HepG2 (cell line): ENCODE results near the gene PFDN1. TPM values are rescaled to one million over a fixed set of nuclear protein-coding genes. Genes with fewer than 3 reads are reported as not detected.
A peak's percentile ranks its signal among the peaks of the same experiment; 100 is the strongest.

Source experiments
- ATF1 ChIP-seq: IDR thresholded peaks from 2 replicates; pipeline ENCODE4 v1.6.1; 2016; ENCODE audit warnings: mild to moderate bottlenecking, control low read depth
- CBX1 ChIP-seq: IDR thresholded peaks from one replicate; pipeline ENCODE4 v1.6.1; 2016; ENCODE audit warnings: antibody characterized with exemption, low read depth
- MLLT10 ChIP-seq: sonication (generic); formaldehyde crosslinking; IDR thresholded peaks from 2 replicates; pipeline ENCODE4 v1.4.0; 2020; ENCODE audit warnings: missing genetic modification reagents
- NFKB2 ChIP-seq: sonication (generic); formaldehyde crosslinking; IDR thresholded peaks from 2 replicates; pipeline ENCODE4 v1.4.0; 2020; ENCODE audit warnings: missing genetic modification reagents, borderline replicate concordance
- PAF1 ChIP-seq: IDR thresholded peaks from 2 replicates; pipeline ENCODE4 v1.6.1; 2016; ENCODE audit warnings: missing genetic modification reagents, missing compliant biosample characterization
- SP1 ChIP-seq, 2 experiments: fragments of 450-650 bp in 1 of 2; sonication (generic) in 1 of 2; formaldehyde crosslinking in 1 of 2; IDR thresholded peaks; 2 replicates each; pipeline versions ENCODE4 v1.4.0 to v1.6.1; 2016 to 2020; ENCODE audit warnings: missing genetic modification reagents in 1 of 2
- TCF7 ChIP-seq: sonication (generic); IDR thresholded peaks from 2 replicates; pipeline ENCODE4 v1.6.1; 2016; ENCODE audit warnings: antibody characterized with exemption, low read depth
- ZFP36L2 ChIP-seq: sonication (generic); formaldehyde crosslinking; IDR thresholded peaks from 2 replicates; pipeline ENCODE4 v1.4.0; 2020; ENCODE audit warnings: missing genetic modification reagents
- ZNF121 ChIP-seq: sonication (generic); formaldehyde crosslinking; IDR thresholded peaks from 2 replicates; pipeline ENCODE4 v1.5.0; 2020; ENCODE audit warnings: mild to moderate bottlenecking, missing genetic modification reagents
- ZNF160 ChIP-seq: sonication (generic); formaldehyde crosslinking; IDR thresholded peaks from 2 replicates; pipeline ENCODE4 v1.8.0; 2022; ENCODE audit warnings: mild to moderate bottlenecking, inconsistent platforms, missing genetic modification reagents
- ZNF549 ChIP-seq: sonication (generic); formaldehyde crosslinking; IDR thresholded peaks from 2 replicates; pipeline ENCODE4 v1.5.0; 2020; ENCODE audit warnings: missing genetic modification reagents
- polyA plus RNA-seq, 8 experiments: library from polyadenylated mRNA; depleted of rRNA in 3 of 8; stranded (reverse) in 7 of 8; unstranded in 1 of 8; fragments of >200 nt; fragmentation: Illumina TruSeq in 4 of 8; extraction: Trizol in 4 of 8; gene quantifications; 2 replicates each; pipeline versions ENCODE4 v1.2.1 to v1.2.3, GENCODE V29; 2011 to 2016; ENCODE audit warnings: low read depth in 4 of 8, missing spikeins in 1 of 8, mixed read lengths in 1 of 8; ENCODE audit not compliant: insufficient read depth in 1 of 8
- total RNA-seq, 5 experiments: library from RNA; depleted of rRNA; stranded (reverse); fragments of >200 nt; fragmentation: Illumina TruSeq; extraction: Trizol; gene quantifications; 2 replicates each; pipeline ENCODE4 v1.2.3, GENCODE V29; 2016; ENCODE audit warnings: low read depth in 1 of 5
- TF ChIP-seq, protein P1 (sequence below): IDR thresholded peaks from 2 replicates; pipeline ENCODE4 v1.6.1; 2016; ENCODE audit warnings: low read depth
- TF ChIP-seq, protein P2 (sequence below): sonication (generic); formaldehyde crosslinking; IDR thresholded peaks from 2 replicates; pipeline ENCODE4 v1.4.0; 2020; ENCODE audit warnings: missing genetic modification reagents, mild to moderate bottlenecking, borderline replicate concordance
- TF ChIP-seq, protein P3 (sequence below): sonication (generic); formaldehyde crosslinking; IDR thresholded peaks from 2 replicates; pipeline ENCODE4 v1.4.0; 2020; ENCODE audit warnings: missing genetic modification reagents, mild to moderate bottlenecking, borderline replicate concordance
- TF ChIP-seq, protein P4 (sequence below): IDR thresholded peaks from 2 replicates; pipeline ENCODE4 v1.4.0; 2020; ENCODE audit warnings: mild to moderate bottlenecking, missing genetic modification reagents

The PFDN1 gene
- total and polyA plus RNA-seq, 2 of the 13 experiments (the other 11 are each of a cell fraction or from before 2014, with no cell fraction given), result 67.2 to 70.8 TPM

DNA sequence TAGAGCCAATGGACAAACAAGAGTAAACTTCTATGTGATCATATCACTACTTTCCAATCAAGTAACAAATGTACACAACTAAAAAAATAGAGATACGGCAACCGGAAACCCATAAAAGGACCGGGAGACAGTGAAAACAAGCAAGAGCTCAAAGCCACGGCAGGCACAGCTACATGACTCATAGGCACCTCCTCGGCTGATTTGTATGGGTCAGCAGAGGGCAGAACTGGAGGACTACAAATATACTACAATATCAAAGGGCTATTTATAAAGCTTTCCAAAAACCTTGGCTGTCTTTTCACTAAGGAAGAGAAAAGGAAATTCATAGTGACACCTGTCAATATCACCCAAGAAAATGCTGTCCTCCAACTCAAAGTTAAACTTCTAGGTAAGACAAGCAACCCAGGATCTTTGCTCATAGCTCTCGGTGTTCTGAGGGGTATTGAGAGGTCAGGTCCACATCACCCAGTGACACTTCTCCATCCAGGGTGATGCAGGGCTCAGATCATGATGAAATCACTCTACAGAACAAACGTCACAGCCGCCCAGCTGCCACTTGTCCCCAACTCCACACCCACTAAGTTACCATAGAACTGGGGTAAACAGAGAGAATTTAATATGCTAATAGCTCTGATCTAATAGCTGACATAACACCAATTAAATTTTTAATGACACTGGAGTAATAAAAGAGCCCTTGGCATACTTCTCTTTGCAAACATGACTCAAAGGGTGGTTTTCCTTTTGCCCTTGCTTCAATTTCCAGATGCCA, 41.3 kb downstream of the PFDN1 start (continued):
- TF ChIP-seq, protein P1, sequence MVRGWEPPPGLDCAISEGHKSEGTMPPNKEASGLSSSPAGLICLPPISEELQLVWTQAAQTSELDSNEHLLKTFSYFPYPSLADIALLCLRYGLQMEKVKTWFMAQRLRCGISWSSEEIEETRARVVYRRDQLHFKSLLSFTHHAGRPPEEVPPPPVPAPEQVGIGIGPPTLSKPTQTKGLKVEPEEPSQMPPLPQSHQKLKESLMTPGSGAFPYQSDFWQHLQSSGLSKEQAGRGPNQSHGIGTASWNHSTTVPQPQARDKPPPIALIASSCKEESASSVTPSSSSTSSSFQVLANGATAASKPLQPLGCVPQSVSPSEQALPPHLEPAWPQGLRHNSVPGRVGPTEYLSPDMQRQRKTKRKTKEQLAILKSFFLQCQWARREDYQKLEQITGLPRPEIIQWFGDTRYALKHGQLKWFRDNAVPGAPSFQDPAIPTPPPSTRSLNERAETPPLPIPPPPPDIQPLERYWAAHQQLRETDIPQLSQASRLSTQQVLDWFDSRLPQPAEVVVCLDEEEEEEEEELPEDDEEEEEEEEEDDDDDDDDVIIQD (CRISPR knock-in tag), result peak; percentile 14; the same call in 1 of the 2 replicates
- TF ChIP-seq CBX1, result no peak
- TF ChIP-seq, protein P2, sequence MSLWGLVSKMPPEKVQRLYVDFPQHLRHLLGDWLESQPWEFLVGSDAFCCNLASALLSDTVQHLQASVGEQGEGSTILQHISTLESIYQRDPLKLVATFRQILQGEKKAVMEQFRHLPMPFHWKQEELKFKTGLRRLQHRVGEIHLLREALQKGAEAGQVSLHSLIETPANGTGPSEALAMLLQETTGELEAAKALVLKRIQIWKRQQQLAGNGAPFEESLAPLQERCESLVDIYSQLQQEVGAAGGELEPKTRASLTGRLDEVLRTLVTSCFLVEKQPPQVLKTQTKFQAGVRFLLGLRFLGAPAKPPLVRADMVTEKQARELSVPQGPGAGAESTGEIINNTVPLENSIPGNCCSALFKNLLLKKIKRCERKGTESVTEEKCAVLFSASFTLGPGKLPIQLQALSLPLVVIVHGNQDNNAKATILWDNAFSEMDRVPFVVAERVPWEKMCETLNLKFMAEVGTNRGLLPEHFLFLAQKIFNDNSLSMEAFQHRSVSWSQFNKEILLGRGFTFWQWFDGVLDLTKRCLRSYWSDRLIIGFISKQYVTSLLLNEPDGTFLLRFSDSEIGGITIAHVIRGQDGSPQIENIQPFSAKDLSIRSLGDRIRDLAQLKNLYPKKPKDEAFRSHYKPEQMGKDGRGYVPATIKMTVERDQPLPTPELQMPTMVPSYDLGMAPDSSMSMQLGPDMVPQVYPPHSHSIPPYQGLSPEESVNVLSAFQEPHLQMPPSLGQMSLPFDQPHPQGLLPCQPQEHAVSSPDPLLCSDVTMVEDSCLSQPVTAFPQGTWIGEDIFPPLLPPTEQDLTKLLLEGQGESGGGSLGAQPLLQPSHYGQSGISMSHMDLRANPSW, result no peak
- no peak for TF ChIP-seq ZNF160
- TF ChIP-seq ATF1 (CRISPR knock-in tag), result peak; percentile 27; the same call in 1 of the 2 replicates
- TF ChIP-seq ZFP36L2, result no peak
- TF ChIP-seq PAF1 (CRISPR knock-in tag), result no peak
- TF ChIP-seq TCF7, result 0 out of 2 replicates have a peak, but pooled peaks have one; percentile 21
- TF ChIP-seq, protein P3, sequence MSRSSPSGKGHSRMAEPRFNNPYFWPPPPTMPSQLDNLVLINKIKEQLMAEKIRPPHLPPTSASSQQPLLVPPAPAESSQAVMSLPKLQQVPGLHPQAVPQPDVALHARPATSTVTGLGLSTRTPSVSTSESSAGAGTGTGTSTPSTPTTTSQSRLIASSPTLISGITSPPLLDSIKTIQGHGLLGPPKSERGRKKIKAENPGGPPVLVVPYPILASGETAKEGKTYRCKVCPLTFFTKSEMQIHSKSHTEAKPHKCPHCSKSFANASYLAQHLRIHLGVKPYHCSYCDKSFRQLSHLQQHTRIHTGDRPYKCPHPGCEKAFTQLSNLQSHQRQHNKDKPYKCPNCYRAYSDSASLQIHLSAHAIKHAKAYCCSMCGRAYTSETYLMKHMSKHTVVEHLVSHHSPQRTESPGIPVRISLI, result peak; percentile 37; the same call in 1 of the 2 replicates
- TF ChIP-seq, protein P4, sequence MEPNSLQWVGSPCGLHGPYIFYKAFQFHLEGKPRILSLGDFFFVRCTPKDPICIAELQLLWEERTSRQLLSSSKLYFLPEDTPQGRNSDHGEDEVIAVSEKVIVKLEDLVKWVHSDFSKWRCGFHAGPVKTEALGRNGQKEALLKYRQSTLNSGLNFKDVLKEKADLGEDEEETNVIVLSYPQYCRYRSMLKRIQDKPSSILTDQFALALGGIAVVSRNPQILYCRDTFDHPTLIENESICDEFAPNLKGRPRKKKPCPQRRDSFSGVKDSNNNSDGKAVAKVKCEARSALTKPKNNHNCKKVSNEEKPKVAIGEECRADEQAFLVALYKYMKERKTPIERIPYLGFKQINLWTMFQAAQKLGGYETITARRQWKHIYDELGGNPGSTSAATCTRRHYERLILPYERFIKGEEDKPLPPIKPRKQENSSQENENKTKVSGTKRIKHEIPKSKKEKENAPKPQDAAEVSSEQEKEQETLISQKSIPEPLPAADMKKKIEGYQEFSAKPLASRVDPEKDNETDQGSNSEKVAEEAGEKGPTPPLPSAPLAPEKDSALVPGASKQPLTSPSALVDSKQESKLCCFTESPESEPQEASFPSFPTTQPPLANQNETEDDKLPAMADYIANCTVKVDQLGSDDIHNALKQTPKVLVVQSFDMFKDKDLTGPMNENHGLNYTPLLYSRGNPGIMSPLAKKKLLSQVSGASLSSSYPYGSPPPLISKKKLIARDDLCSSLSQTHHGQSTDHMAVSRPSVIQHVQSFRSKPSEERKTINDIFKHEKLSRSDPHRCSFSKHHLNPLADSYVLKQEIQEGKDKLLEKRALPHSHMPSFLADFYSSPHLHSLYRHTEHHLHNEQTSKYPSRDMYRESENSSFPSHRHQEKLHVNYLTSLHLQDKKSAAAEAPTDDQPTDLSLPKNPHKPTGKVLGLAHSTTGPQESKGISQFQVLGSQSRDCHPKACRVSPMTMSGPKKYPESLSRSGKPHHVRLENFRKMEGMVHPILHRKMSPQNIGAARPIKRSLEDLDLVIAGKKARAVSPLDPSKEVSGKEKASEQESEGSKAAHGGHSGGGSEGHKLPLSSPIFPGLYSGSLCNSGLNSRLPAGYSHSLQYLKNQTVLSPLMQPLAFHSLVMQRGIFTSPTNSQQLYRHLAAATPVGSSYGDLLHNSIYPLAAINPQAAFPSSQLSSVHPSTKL, result peak; percentile 16; the same call in 1 of the 2 replicates
- no peak for TF ChIP-seq NFKB2
- TF ChIP-seq ZNF549 (CRISPR knock-in tag), result no peak
- TF ChIP-seq SP1 (IDR thresholded peaks at IDR 0.05), result no peak
- no peak for TF ChIP-seq SP1 (CRISPR knock-in tag; IDR thresholded peaks at IDR 0.05)
- TF ChIP-seq ZNF121 (CRISPR knock-in tag), result no peak
- no peak for TF ChIP-seq MLLT10 (CRISPR knock-in tag)
